SH-SY5Y (cell line): ENCODE measurements around the gene CSTPP1.

ENCODE experiments used
- GATA2 ChIP-seq: IDR thresholded peaks from 2 replicates; pipeline ENCODE4 v1.6.1; 2011; ENCODE audit warnings: mild to moderate bottlenecking, low read depth, low read length
- GATA3 ChIP-seq: IDR thresholded peaks from 2 replicates; pipeline ENCODE4 v1.6.1; 2011; ENCODE audit warnings: low read depth, mild to moderate bottlenecking, low read length, moderate library complexity

CSTPP1 gene

GRCh38 chr11:46900091-46900746 is 36.3 kb upstream of the CSTPP1 start:
- no peak for TF ChIP-seq GATA3
- TF ChIP-seq GATA2 = no peak

GRCh38 chr11:46901156-46901555 is 35.4 kb upstream of the CSTPP1 start:
- TF ChIP-seq GATA2 (no peak), GATA3 (no peak)

DNA sequence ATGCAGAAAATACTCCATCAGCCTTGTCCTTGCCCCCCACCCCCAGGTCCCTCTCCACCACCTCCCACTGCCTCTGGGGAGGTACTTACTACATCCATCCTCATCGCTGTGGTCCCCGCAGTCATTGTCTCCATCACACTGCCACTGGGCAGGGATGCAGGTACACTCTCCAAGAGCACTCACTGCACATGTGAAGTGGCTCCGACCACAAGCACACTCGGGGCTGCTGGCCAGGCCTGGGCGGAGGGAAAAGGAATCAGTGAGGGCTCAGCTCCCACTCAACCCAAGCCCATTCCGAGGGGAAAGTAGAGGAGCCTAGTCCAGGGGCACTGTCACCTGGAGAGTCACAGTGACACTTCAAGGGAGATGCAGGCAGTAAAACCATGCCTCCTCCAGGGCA is 33.9 kb upstream of the CSTPP1 start:
- TF ChIP-seq GATA3 (no peak), GATA2 (no peak)

- TF ChIP-seq GATA2 (no peak), GATA3 (no peak)
These were observed 32.7 kb upstream of the CSTPP1 start for GRCh38 chr11:46903846-46904245.

- TF ChIP-seq GATA2 (no peak), GATA3 (no peak)
These were observed 30.8 kb upstream of the CSTPP1 start for GRCh38 chr11:46905806-46906205.

DNA sequence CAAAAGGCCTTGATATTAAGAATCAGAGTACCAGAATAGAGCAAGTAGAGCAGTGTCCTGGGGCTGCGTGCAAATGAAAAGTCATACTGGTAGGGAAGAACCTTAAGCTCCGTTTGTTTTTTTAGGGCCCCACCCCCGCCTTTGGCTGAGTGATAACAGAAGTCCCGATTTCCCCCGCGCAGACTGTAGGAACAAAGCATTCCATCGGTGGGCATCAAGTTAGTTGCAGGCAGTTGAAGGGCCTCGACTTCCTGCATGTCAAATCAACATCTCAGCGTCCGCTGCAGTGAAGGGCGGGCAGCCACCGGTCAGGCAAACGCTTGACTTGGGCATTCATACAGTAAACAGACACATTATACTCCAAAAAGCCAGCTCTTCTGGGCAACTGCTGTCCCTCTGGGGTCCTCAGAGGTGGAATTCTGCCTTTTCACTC is 29.9 kb upstream of the CSTPP1 start:
- TF ChIP-seq GATA3 = no peak
- TF ChIP-seq GATA2 = no peak

DNA sequence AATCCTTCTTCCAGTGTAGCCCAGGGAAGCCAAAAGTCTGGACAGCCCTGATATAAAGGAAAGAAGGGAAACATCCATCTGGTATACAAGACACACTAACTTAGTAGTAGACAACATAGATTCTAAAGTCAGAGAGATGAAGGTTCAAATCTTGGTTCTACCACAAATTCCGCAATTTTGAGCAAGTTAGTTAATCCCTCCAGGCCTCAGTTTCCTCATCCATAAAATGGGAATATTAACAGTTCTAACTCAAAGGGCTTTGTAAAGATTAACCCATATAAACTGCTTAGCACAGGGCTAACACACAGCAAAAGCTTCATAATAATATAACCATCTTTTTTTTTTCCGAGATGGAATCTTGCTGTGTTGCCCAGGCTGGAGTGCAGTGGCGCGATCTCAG is 29.0 kb upstream of the CSTPP1 start:
- TF ChIP-seq GATA2 (no peak), GATA3 (no peak)

GRCh38 chr11:46912526-46913150 is 23.9 kb upstream of the CSTPP1 start:
- TF ChIP-seq GATA2 (no peak), GATA3 (no peak)

- TF ChIP-seq GATA2 (no peak), GATA3 (no peak)
These were observed 23.1 kb upstream of the CSTPP1 start for GRCh38 chr11:46913484-46913883.

- TF ChIP-seq GATA2 (no peak), GATA3 (no peak)
These were observed 22.2 kb upstream of the CSTPP1 start for GRCh38 chr11:46914363-46914762.

- TF ChIP-seq GATA2 (no peak; the same call in 1 of the 2 replicates), GATA3 (no peak)
These were observed 21.7 kb upstream of the CSTPP1 start for GRCh38 chr11:46914910-46915309.

GRCh38 chr11:46916286-46917108 is 20.1 kb upstream of the CSTPP1 start:
- no peak for TF ChIP-seq GATA3
- no peak for TF ChIP-seq GATA2

- TF ChIP-seq GATA2 (no peak), GATA3 (no peak)
These were observed 19.3 kb upstream of the CSTPP1 start for GRCh38 chr11:46917109-46917761.

DNA sequence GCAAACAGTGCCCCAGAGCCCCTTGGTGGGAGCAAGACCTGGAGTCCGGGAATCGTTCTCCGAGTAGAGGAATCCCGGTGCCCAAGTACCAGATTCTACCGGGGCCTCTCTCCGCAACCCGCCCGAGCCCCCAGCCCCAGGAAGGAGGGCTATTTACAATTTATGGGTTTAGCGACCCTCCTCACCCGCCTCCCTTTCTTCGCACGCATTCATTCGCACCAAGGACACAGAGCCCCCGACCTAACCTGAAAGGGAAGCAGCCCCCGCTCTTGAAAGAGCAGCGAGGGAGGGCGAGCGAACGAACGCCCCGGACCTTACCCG is 18.8 kb upstream of the CSTPP1 start:
- TF ChIP-seq GATA2 (no peak), GATA3 (no peak)
